ENCODE measurements around the gene LCN10.

The LCN10 gene

DNA sequence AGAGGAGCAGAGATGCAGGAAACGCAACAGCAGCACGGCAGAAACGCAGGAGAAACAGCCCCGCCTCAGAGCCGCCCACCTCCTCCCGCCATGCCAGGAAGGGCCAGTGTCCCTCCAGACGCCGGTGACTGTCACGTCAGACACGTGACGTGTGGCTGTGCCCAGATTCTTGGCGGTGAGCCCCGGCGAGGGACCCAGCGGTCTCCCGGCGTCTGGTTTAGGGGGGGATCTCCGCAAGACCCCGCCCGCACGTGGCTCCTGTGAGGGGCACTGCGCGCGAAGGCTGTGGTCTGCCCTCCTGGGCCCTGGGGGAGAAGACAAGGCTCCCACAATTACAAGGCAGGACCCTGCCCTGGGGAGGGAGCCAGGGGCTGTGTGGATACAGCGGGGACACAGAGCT lies 17.7 kb upstream of the LCN10 start (continued):
- TF ChIP-seq ZC3H10 (CRISPR knock-in tag; IDR thresholded peaks at IDR 0.05) = no peak
- no peak for TF ChIP-seq ZFP30 (CRISPR knock-in tag; IDR thresholded peaks at IDR 0.05)
- TF ChIP-seq CSDC2 (CRISPR knock-in tag; IDR thresholded peaks at IDR 0.05) = no peak

DNA sequence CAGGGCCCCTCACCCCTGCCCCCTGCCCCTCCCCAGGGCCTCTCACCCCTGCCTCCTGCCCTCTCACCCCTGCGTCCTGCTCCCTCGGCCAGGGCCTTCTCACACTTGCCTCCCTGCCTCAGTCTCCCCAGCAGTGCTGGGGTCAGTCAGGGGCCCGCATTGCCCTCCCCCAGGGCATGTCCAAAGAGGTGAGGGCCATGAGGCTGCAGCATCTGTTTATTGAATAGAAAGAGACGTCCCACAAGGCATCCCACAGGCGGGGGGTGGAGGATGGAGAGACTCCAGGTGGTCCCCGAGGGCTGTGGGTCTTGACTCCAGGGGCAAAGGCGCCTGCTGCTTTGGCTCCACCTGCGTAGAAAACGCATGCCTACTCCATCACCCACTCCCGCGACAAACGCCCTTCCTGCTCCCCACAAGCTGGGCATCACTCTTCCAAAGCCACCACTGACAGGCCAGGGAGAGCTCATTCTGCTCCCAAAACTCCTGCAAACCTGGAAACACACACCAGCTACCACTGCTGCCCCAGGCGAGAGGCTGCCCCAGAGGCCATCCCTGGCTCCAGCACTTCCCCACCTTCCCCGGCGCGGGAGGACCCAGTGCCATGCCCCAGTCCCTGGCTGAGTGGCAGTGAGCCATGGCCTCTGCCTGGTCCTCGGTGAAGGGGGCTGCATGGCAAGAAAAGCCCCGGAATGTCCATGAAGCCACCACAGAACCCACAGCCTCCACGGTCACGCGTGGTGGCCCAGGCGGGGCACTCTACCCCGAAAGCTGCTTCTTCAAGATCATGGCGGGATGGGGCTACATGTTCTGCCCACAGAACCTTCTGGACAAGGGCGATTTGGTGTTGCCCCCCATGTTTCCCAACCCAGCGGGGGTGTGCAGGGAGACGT lies 16.9 kb upstream of the LCN10 start:
- TF ChIP-seq, protein P1, sequence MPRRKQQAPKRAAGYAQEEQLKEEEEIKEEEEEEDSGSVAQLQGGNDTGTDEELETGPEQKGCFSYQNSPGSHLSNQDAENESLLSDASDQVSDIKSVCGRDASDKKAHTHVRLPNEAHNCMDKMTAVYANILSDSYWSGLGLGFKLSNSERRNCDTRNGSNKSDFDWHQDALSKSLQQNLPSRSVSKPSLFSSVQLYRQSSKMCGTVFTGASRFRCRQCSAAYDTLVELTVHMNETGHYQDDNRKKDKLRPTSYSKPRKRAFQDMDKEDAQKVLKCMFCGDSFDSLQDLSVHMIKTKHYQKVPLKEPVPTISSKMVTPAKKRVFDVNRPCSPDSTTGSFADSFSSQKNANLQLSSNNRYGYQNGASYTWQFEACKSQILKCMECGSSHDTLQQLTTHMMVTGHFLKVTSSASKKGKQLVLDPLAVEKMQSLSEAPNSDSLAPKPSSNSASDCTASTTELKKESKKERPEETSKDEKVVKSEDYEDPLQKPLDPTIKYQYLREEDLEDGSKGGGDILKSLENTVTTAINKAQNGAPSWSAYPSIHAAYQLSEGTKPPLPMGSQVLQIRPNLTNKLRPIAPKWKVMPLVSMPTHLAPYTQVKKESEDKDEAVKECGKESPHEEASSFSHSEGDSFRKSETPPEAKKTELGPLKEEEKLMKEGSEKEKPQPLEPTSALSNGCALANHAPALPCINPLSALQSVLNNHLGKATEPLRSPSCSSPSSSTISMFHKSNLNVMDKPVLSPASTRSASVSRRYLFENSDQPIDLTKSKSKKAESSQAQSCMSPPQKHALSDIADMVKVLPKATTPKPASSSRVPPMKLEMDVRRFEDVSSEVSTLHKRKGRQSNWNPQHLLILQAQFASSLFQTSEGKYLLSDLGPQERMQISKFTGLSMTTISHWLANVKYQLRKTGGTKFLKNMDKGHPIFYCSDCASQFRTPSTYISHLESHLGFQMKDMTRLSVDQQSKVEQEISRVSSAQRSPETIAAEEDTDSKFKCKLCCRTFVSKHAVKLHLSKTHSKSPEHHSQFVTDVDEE (CRISPR knock-in tag; IDR thresholded peaks at IDR 0.05) = no peak
- TF ChIP-seq ZNF70 (CRISPR knock-in tag; IDR thresholded peaks at IDR 0.05) (no peak), PPARA (CRISPR knock-in tag; IDR thresholded peaks at IDR 0.05; ENCODE audit: borderline replicate concordance) (no peak), ZFP30 (CRISPR knock-in tag; IDR thresholded peaks at IDR 0.05) (no peak), GLIS3 (CRISPR knock-in tag; IDR thresholded peaks at IDR 0.05) (no peak)
- TF ChIP-seq, protein P2, sequence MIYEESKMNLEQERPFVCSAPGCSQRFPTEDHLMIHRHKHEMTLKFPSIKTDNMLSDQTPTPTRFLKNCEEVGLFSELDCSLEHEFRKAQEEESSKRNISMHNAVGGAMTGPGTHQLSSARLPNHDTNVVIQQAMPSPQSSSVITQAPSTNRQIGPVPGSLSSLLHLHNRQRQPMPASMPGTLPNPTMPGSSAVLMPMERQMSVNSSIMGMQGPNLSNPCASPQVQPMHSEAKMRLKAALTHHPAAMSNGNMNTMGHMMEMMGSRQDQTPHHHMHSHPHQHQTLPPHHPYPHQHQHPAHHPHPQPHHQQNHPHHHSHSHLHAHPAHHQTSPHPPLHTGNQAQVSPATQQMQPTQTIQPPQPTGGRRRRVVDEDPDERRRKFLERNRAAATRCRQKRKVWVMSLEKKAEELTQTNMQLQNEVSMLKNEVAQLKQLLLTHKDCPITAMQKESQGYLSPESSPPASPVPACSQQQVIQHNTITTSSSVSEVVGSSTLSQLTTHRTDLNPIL (CRISPR knock-in tag; IDR thresholded peaks at IDR 0.05; ENCODE audit: low read depth) = no peak
- no peak for ATAC-seq

DNA sequence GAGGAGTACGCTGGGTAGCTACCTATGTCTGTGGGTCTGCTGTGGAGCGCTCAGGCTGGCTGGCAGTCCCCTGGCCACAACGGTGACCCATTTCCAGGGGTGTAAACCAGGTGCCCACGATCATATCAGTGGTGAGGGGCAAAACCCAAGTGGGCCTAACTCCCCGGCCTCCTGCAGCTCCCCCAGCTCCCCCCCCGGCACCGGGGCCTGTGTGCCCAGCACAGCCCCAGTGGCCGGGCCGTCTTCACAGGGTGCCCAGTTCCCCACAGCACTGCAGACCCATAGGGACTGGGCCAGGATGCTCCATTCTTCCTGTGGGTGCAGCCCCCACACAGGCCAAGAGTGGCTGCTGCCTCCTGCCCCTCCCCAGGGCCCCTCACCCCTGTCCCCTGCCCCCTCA lies 16.3 kb upstream of the LCN10 start:
- TF ChIP-seq ZNF8 (CRISPR knock-in tag; IDR thresholded peaks at IDR 0.05) = no peak
- no peak for TF ChIP-seq GLIS3 (CRISPR knock-in tag; IDR thresholded peaks at IDR 0.05)
- TF ChIP-seq TCF4 (CRISPR knock-in tag; IDR thresholded peaks at IDR 0.05; ENCODE audit: borderline replicate concordance) = no peak
- TF ChIP-seq ZFP3 (CRISPR knock-in tag; IDR thresholded peaks at IDR 0.05) = no peak
- TF ChIP-seq, protein P2 (CRISPR knock-in tag; IDR thresholded peaks at IDR 0.05; ENCODE audit: low read depth) = no peak
- ATAC-seq = no peak

DNA sequence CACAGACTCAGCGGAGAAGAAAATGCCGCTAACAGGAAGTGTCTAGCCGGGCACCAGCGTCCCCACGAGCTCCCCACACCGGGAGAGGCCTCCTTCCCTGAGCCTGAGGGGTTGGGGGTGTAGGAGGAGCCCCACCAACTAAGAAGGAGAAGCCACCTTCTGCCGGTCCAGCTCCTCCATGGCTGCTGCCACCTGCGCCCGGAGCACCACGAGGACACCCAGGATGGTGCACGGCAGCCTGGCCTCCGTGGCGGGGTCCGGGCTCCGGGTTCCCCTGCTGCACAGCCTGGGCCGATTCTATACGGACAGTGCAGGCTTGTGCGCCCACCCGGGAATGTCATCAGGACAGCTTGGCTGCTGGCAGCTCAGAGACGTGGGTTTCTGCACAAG lies 15.0 kb upstream of the LCN10 start:
- ATAC-seq = no peak
- TF ChIP-seq SNAI2 (CRISPR knock-in tag; IDR thresholded peaks at IDR 0.05) (no peak), ISL1 (CRISPR knock-in tag; IDR thresholded peaks at IDR 0.05) (no peak), OSR1 (CRISPR knock-in tag; IDR thresholded peaks at IDR 0.05) (no peak), ZNF8 (CRISPR knock-in tag; IDR thresholded peaks at IDR 0.05) (no peak), TCF4 (CRISPR knock-in tag; IDR thresholded peaks at IDR 0.05; ENCODE audit: borderline replicate concordance) (no peak), ESRRG (CRISPR knock-in tag; IDR thresholded peaks at IDR 0.05) (no peak), ARNTL (CRISPR knock-in tag; IDR thresholded peaks at IDR 0.05; ENCODE audit: borderline replicate concordance, low read depth) (no peak), TOX (CRISPR knock-in tag; IDR thresholded peaks at IDR 0.05; ENCODE audit: borderline replicate concordance) (no peak), ZNF565 (CRISPR knock-in tag; conservative IDR thresholded peaks at IDR 0.05; ENCODE audit: low read depth) (no peak), ZC3H10 (CRISPR knock-in tag; IDR thresholded peaks at IDR 0.05) (no peak), ZFP3 (CRISPR knock-in tag; IDR thresholded peaks at IDR 0.05) (no peak), BACH2 (CRISPR knock-in tag; IDR thresholded peaks at IDR 0.05; ENCODE audit: borderline replicate concordance) (no peak), CSDC2 (CRISPR knock-in tag; IDR thresholded peaks at IDR 0.05) (no peak), RARB (CRISPR knock-in tag; IDR thresholded peaks at IDR 0.05) (no peak)
- TF ChIP-seq, protein P3, sequence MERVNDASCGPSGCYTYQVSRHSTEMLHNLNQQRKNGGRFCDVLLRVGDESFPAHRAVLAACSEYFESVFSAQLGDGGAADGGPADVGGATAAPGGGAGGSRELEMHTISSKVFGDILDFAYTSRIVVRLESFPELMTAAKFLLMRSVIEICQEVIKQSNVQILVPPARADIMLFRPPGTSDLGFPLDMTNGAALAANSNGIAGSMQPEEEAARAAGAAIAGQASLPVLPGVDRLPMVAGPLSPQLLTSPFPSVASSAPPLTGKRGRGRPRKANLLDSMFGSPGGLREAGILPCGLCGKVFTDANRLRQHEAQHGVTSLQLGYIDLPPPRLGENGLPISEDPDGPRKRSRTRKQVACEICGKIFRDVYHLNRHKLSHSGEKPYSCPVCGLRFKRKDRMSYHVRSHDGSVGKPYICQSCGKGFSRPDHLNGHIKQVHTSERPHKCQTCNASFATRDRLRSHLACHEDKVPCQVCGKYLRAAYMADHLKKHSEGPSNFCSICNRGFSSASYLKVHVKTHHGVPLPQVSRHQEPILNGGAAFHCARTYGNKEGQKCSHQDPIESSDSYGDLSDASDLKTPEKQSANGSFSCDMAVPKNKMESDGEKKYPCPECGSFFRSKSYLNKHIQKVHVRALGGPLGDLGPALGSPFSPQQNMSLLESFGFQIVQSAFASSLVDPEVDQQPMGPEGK (CRISPR knock-in tag; IDR thresholded peaks at IDR 0.05; ENCODE audit: borderline replicate concordance) = no peak
- TF ChIP-seq, protein P4, sequence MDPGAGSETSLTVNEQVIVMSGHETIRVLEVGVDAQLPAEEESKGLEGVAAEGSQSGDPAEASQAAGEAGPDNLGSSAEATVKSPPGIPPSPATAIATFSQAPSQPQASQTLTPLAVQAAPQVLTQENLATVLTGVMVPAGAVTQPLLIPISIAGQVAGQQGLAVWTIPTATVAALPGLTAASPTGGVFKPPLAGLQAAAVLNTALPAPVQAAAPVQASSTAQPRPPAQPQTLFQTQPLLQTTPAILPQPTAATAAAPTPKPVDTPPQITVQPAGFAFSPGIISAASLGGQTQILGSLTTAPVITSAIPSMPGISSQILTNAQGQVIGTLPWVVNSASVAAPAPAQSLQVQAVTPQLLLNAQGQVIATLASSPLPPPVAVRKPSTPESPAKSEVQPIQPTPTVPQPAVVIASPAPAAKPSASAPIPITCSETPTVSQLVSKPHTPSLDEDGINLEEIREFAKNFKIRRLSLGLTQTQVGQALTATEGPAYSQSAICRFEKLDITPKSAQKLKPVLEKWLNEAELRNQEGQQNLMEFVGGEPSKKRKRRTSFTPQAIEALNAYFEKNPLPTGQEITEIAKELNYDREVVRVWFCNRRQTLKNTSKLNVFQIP (CRISPR knock-in tag; IDR thresholded peaks at IDR 0.05; ENCODE audit: borderline replicate concordance, low read depth) = no peak
